Measurements from ENCODE around the gene TNIK. TPM values are rescaled to one million over a fixed set of nuclear protein-coding genes. Genes with fewer than 3 reads are reported as not detected.

TNIK gene
- total and polyA plus RNA-seq, 2 of the 13 experiments (the other 11 are each of a cell fraction or from before 2014, with no cell fraction given): 0.15 to 0.22 TPM

- TF ChIP-seq ZNF512 (CRISPR knock-in tag; IDR thresholded peaks at IDR 0.05) (no peak), HNF4G (IDR thresholded peaks at IDR 0.05; ENCODE audit: borderline replicate concordance, low read depth, low read length) (no peak), HNF4G (CRISPR knock-in tag; IDR thresholded peaks at IDR 0.05; ENCODE audit: borderline replicate concordance, low read depth) (no peak), ZBTB4 (CRISPR knock-in tag; IDR thresholded peaks at IDR 0.05; ENCODE audit: borderline replicate concordance) (0 out of 2 replicates have a peak, but pooled peaks have one; percentile 36), ZBTB37 (CRISPR knock-in tag; IDR thresholded peaks at IDR 0.05) (no peak), PBX3 (CRISPR knock-in tag; IDR thresholded peaks at IDR 0.05; ENCODE audit: borderline replicate concordance) (no peak), MED1 (CRISPR knock-in tag; IDR thresholded peaks at IDR 0.05) (peak; percentile 68), TARDBP (CRISPR knock-in tag; IDR thresholded peaks at IDR 0.05) (peak; percentile 20; the same call in 1 of the 2 replicates)
- TF ChIP-seq, protein P1, sequence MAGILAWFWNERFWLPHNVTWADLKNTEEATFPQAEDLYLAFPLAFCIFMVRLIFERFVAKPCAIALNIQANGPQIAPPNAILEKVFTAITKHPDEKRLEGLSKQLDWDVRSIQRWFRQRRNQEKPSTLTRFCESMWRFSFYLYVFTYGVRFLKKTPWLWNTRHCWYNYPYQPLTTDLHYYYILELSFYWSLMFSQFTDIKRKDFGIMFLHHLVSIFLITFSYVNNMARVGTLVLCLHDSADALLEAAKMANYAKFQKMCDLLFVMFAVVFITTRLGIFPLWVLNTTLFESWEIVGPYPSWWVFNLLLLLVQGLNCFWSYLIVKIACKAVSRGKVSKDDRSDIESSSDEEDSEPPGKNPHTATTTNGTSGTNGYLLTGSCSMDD (CRISPR knock-in tag; IDR thresholded peaks at IDR 0.05): no peak
- TF ChIP-seq, protein P2, sequence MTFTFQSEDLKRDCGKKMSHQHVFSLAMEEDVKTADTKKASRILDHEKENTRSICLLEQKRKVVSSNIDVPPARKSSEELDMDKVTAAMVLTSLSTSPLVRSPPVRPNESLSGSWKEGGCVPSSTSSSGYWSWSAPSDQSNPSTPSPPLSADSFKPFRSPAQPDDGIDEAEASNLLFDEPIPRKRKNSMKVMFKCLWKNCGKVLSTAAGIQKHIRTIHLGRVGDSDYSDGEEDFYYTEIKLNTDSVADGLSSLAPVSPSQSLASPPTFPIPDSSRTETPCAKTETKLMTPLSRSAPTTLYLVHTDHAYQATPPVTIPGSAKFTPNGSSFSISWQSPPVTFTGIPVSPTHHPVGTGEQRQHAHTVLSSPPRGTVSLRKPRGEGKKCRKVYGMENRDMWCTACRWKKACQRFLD (CRISPR knock-in tag; IDR thresholded peaks at IDR 0.05; ENCODE audit: borderline replicate concordance): no peak
- TF ChIP-seq, protein P3, sequence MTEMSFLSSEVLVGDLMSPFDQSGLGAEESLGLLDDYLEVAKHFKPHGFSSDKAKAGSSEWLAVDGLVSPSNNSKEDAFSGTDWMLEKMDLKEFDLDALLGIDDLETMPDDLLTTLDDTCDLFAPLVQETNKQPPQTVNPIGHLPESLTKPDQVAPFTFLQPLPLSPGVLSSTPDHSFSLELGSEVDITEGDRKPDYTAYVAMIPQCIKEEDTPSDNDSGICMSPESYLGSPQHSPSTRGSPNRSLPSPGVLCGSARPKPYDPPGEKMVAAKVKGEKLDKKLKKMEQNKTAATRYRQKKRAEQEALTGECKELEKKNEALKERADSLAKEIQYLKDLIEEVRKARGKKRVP (CRISPR knock-in tag; IDR thresholded peaks at IDR 0.05): 0 out of 4 replicates have a peak, but pooled peaks of 1 of the 2 experiments have one; percentile 43
- TF ChIP-seq, protein P4, sequence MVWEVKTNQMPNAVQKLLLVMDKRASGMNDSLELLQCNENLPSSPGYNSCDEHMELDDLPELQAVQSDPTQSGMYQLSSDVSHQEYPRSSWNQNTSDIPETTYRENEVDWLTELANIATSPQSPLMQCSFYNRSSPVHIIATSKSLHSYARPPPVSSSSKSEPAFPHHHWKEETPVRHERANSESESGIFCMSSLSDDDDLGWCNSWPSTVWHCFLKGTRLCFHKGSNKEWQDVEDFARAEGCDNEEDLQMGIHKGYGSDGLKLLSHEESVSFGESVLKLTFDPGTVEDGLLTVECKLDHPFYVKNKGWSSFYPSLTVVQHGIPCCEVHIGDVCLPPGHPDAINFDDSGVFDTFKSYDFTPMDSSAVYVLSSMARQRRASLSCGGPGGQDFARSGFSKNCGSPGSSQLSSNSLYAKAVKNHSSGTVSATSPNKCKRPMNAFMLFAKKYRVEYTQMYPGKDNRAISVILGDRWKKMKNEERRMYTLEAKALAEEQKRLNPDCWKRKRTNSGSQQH (CRISPR knock-in tag; IDR thresholded peaks at IDR 0.05; ENCODE audit: low read depth): 0 out of 2 replicates have a peak, but pooled peaks have one; percentile 38
These were observed 433.5 kb downstream of the TNIK start, which contains the start of gene SLC2A2 (continued) for GRCh38 chr3:171026597-171027293.

All from HepG2 (cell line).